ENCODE measurements around the gene LGI4.

GRCh38 chr19:35154525-35155406 is 19.9 kb upstream of the LGI4 start, which contains the start of gene FXYD5:
- TF ChIP-seq CTCF (conservative IDR thresholded peaks at IDR 0.05; ENCODE audit: low read depth in 2 of 2): no peak
- TF ChIP-seq REST (IDR thresholded peaks at IDR 0.05; ENCODE audit: unreplicated experiment): no peak
- no peak for TF ChIP-seq EZH2 (IDR thresholded peaks at IDR 0.05; ENCODE audit: low read depth, unreplicated experiment)
- TF ChIP-seq POLR2AphosphoS5 (IDR thresholded peaks at IDR 0.05; ENCODE audit: low read depth): peak; percentile 72
- TF ChIP-seq CREB1 (CRISPR knock-in tag; IDR thresholded peaks at IDR 0.05; ENCODE audit: low read depth): no peak

Measured in GM23338 (cell line).